ENCODE data around the gene SLC26A6.

DNA sequence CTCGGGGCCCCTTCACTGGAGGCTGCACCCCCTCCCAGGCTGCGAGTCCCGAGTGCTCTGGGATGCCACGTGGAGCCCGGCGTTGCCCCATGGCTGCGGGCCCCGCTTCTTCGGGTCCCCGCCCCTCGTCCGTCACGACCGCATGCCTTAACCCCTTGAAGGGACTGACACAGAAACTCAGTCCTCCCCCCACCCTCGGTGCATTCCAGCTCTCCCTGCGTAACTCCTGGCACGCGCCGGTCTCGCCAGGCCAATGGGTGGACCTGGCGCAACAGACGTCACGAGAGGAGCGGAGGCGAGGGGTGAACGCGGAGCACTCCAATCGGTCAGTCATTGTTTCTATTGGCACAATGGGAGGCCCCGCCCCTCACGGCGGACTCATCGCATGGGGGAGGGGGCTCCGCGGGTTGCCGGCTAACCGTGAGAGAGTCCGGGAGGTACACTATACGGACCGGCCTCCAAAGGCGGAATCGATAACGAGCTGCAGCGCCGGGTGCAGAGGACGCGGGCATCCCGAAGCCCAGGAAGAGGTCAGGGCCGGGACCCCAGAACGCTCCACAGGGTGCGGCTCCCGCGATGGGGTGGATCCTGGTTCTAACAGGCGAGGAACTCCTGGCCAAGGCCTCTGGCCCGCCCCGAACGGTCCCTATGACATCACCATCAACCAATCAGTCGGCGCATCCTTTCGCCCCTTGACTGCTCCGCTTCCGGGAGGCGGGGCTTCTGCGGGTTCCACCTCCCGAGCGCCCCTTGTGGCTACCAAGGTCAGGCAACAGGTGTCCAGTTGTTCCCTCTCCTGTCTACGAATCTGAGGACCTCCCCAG lies 28.4 kb upstream of the SLC26A6 start:
- TF ChIP-seq POLR2A (IDR thresholded peaks at IDR 0.05; ENCODE audit: low read length) (peak; percentile 80), GATA1 (IDR thresholded peaks at IDR 0.05; ENCODE audit: low read depth, low read length) (no peak)

All from erythroblast (primary cell).